VCaP (cell line): ENCODE data around the gene SUCO.

Experiments used
- H3K27ac ChIP-seq: fragments of 450-650 bp; 2 replicates; pipeline ENCODE4 v1.5.1; 2017
- TF ChIP-seq, protein P1 (sequence below): fragments of 450-650 bp; conservative IDR thresholded peaks from 2 replicates; pipeline ENCODE4 v1.5.1; 2017; ENCODE audit warnings: mild to moderate bottlenecking, moderate library complexity

SUCO gene

DNA sequence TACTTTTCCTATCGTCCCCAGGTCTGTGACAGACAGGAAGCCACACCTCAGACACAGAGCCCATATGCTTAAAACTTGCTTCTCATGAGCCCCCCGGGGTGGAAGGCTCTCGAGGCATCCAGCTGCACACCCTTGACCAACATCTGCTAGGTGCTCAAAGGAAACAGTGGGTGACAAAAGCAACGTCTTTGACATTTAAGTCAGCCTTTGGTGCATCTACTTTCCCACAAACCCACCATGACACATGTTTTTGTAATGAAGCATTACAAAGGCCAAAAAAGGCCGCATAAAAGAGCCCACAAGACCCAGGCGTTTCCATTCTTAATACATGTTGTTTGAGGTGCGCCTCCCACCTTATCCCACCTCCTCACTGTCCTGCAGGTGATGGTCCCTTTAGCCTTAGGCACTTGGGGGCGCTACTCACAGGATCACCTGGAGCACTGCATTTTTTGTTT, 114.2 kb downstream of the SUCO start:
- no peak overlapping the region for H3K27ac ChIP-seq
- TF ChIP-seq, protein P1, sequence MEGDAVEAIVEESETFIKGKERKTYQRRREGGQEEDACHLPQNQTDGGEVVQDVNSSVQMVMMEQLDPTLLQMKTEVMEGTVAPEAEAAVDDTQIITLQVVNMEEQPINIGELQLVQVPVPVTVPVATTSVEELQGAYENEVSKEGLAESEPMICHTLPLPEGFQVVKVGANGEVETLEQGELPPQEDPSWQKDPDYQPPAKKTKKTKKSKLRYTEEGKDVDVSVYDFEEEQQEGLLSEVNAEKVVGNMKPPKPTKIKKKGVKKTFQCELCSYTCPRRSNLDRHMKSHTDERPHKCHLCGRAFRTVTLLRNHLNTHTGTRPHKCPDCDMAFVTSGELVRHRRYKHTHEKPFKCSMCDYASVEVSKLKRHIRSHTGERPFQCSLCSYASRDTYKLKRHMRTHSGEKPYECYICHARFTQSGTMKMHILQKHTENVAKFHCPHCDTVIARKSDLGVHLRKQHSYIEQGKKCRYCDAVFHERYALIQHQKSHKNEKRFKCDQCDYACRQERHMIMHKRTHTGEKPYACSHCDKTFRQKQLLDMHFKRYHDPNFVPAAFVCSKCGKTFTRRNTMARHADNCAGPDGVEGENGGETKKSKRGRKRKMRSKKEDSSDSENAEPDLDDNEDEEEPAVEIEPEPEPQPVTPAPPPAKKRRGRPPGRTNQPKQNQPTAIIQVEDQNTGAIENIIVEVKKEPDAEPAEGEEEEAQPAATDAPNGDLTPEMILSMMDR, result no peak

DNA sequence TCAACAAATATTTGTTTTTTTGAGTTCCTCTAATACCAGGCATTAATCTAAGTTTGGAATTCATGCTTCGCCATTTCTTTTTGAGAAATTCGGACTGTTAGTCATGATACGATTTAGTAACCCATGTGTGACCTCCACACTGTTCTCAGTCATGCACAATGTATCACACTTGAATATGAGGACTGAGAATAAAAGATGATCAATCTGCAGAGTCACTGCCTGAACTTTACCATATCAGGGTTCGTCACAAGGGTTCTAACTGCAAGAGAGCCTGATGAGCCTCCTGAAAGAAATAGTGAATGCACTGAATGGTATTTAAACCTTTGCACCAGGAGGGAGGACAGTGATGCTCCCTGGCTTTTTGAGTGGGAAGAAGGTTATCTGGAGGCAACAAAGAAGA, 115.0 kb downstream of the SUCO start:
- TF ChIP-seq, protein P1, result no peak
- H3K27ac ChIP-seq, result no peak overlapping the region

DNA sequence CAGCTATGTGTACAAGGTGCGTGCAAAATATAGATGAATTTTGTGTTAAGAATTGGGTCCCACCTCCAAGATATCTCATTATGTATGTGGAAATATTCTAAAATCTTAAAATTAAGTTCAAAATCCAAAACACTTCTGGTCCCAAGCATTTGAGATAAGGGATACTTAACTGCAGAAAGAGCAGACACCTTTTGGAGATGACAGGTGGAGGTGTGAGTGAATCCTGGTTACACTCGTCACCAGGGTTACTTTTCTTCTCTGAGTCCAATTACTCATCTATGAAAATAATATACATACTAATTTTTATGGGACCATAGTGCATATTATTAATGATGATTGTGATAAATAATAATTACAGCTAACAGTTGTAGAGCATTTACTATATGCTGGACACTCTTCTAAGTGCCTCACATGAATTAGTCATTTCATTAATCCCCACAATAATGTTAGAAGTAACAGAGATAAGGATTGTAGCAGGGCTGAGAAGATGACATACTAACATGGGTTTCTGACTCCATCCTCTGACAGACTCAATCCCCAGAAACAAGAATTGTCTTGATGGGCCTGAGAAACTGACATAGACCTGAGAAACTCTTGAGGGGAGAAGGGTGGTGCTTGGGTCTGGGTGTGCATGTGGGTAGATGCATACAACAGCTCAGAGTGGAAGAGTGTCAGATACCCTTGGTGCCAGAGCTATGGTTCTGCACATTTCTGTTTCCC, 117.7 kb downstream of the SUCO start:
- no peak overlapping the region for H3K27ac ChIP-seq
- TF ChIP-seq, protein P1, result no peak

DNA sequence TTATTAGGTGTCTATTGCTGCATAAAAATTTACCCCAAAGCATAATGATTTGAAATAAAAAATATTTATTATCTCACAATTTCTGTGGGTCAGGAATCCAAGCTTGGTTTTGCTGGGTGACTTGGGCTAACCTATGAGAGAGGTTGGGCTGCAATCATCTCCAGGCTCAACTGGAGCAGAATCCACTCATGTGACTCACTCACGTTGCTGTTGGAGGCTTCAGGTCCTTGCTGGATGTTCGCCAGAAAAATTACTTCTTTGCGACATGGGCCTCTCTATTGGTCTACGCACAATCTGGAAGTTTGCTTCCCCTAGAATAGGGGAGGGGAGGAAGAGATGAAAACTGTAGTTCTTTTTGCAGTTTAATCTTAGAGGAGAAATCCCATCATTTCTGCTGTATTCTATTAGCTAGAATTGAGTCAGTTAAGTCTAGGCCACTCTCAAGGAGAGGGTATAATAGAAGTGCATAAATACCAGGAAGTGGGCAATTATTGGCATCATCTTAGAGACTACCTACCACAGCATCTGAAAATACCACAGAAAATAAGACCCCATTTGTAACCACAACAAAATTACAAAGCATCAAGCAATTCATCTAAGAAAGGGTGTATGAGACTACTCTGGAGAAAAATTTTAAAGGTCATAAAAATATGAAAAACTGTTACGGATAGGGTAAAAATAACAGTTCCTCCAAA, 120.2 kb downstream of the SUCO start:
- TF ChIP-seq, protein P1, result no peak
- no peak overlapping the region for H3K27ac ChIP-seq

DNA sequence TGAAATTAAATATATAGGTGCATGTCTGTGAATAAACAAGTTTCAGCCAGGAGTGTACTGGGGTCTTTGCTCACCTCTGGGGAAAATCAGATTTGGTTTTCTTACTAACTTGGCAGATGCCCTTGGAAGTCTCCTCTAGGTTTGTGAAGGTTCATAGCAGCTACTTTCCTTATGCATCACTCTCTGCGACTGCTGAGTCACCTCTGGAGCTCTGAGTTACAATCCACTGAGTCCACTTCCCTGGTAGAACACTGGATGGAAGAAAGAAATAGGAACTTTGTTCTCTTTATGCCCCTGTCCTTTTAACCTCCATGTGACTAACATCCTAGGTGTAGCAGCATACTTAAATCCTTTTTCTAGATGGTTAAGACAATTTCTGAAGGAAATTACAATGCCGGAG, 121.6 kb downstream of the SUCO start:
- TF ChIP-seq, protein P1, result no peak
- H3K27ac ChIP-seq, result no peak overlapping the region

DNA sequence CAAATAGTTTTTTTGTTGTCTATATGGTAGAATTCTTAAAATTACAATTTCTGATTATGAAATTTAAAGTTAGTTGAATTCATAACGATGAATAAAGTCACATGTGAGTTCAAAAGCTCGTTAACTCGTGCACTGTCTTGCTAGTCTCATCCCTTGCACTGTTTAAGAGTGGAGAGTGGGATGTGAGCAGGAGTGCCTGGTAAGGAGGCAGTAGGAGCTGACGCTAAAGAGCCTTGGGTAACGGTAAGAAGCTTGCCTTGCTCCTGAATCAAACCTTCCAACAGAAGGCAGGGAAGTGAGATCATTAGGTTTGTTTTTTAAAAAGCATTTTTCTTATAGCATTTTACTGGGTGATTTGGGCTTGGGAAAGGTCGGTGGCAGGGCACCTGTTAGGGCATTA, 123.6 kb downstream of the SUCO start:
- TF ChIP-seq, protein P1, result no peak
- H3K27ac ChIP-seq, result no peak overlapping the region

DNA sequence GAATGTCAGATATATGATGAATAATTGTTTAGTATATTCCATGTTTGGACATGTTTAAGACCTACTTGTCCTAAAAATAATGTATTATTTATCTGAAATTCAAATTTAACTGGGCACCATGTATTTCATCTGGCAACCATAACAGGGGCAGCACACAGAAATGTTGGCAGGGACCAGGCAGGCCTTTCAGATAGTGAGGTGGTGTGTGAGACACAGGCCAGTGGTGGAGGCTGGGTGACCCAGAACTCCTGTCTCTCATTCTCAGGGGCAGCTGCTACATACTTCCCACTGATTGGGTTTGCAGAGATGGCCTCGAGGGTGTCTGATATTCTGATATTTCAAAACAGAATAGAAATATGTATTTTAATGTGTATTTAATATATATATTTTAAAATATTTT, 124.6 kb downstream of the SUCO start:
- TF ChIP-seq, protein P1, result no peak
- H3K27ac ChIP-seq, result no peak overlapping the region
